Tibial artery (tissue), 4 donors: ENCODE results near the gene GPC6.
"Not testable (repeated sequence)": the region's sequence is repeated elsewhere in the genome, so short reads cannot be mapped to it uniquely, and the experiment has no call there.

Experiments used
- DNase-seq, 2 donors: peaks; one replicate each; pipeline ENCODE4 v3.0.0-alpha.2; 2019
- H3K27ac ChIP-seq, 2 donors: fragments of 200-600 bp; sonication (generic) in 1 of 2; 1 replicate in 1 of 2; 2 replicates in 1 of 2; pipeline ENCODE4 v1.5.1; 2018 to 2019; ENCODE audit warnings: mild to moderate bottlenecking in 1 of 2
- H3K27me3 ChIP-seq, 2 donors: fragments of 200-600 bp; sonication (generic) in 1 of 2; one replicate each; pipeline versions ENCODE4 v1.5.1 to v1.6.0; 2016 to 2019
- H3K36me3 ChIP-seq, 3 donors: fragments of 200-600 bp; sonication (generic) in 2 of 3; one replicate each; pipeline ENCODE4 v1.5.1; 2016 to 2019; ENCODE audit warnings: mild to moderate bottlenecking in 2 of 3
- H3K4me1 ChIP-seq, 4 donors: fragments of 200-600 bp; sonication (generic) in 2 of 4; 1 replicate in 3 of 4; 2 replicates in 1 of 4; pipeline ENCODE4 v1.5.1; 2016 to 2019
- H3K4me3 ChIP-seq, 2 donors: fragments of 200-600 bp; sonication (generic) in 1 of 2; 1 replicate in 1 of 2; 2 replicates in 1 of 2; pipeline ENCODE4 v1.5.1; 2018 to 2019; ENCODE audit warnings: mild to moderate bottlenecking in 2 of 2
- H3K9me3 ChIP-seq, 3 donors: fragments of 200-600 bp; sonication (generic) in 1 of 3; one replicate each; pipeline ENCODE4 v1.5.1; 2016 to 2019
- CTCF ChIP-seq, 2 experiments: fragments of 200-600 bp in 1 of 2; fragments of 450-650 bp in 1 of 2; IDR thresholded peaks; one replicate each; pipeline ENCODE4 v1.5.1; 2017 to 2019; ENCODE audit warnings: antibody characterized with exemption in 2 of 2, mild to moderate bottlenecking in 1 of 2, moderate library complexity in 1 of 2
- intact Hi-C: fragments of 100-400 bp; cut with DNase I; formaldehyde crosslinking; loops from one replicate; pipeline ENCODE4 v1.15.0; 2023; ENCODE audit warnings: low total_unique reads

The GPC6 gene

GRCh38 chr13:94333131-94333820 is 1106.7 kb downstream of the GPC6 start:
- H3K4me1 ChIP-seq: peaks cover 0 to 33% (median 20%) of the 10 kb centered on the region in 4 donors
- intact Hi-C loops: no loop called here
- H3K27ac ChIP-seq: no peak overlapping the region

GRCh38 chr13:94335761-94336526 is 1109.3 kb downstream of the GPC6 start:
- Histone ChIP-seq H3K9me3 (no peaks in the 10 kb centered on the region), H3K36me3 (no peaks in the 10 kb centered on the region), H3K27me3 (no peaks in the 10 kb centered on the region), H3K27ac (peak overlapping the region in 1 of 2 donors; percentile 8), H3K4me3 (no peak overlapping the region), H3K4me1 (peaks cover 0 to 9% (median 0%) of the 10 kb centered on the region in 4 donors)
- DNase-seq: no peak
- no peak for TF ChIP-seq CTCF (IDR thresholded peaks at IDR 0.05)
- intact Hi-C loops: no loop called here

More at GRCh38 chr13:94333131-94333820, 1106.7 kb downstream of the GPC6 start:
- TF ChIP-seq CTCF (IDR thresholded peaks at IDR 0.05): no peak
- Histone ChIP-seq H3K4me3 (no peak overlapping the region), H3K36me3 (no peaks in the 10 kb centered on the region), H3K27me3 (no peaks in the 10 kb centered on the region), H3K9me3 (no peaks in the 10 kb centered on the region)
- DNase-seq: no peak

- no peak overlapping the region for H3K27ac ChIP-seq
- intact Hi-C loops: no loop called here
- no peak for TF ChIP-seq CTCF (IDR thresholded peaks at IDR 0.05)
These were observed 1112.6 kb downstream of the GPC6 start for GRCh38 chr13:94339116-94339687.

GRCh38 chr13:94342436-94343242 is 1116.0 kb downstream of the GPC6 start:
- H3K27ac ChIP-seq: peak overlapping the region; percentile 82 to 87
- H3K36me3 ChIP-seq: no peaks in the 10 kb centered on the region
- peaks cover 0 to 39% (median 20%) of the 10 kb centered on the region in 4 donors for H3K4me1 ChIP-seq
- no peak for TF ChIP-seq CTCF (IDR thresholded peaks at IDR 0.05)
- no peaks in the 10 kb centered on the region for H3K27me3 ChIP-seq
- DNase-seq: no peak
- peak overlapping the region; percentile 24 to 27 for H3K4me3 ChIP-seq
- H3K9me3 ChIP-seq: no peaks in the 10 kb centered on the region
- intact Hi-C loops: loop anchor here (2.0 to 10.0 kb wide), 2 partner anchors 14 to 1098 kb away; no protein-coding TSS in a partner anchor

More at GRCh38 chr13:94339116-94339687, 1112.6 kb downstream of the GPC6 start:
- Histone ChIP-seq H3K4me1 (peaks cover 0 to 30% (median 10%) of the 10 kb centered on the region in 4 donors), H3K9me3 (no peaks in the 10 kb centered on the region), H3K4me3 (no peak overlapping the region), H3K27me3 (no peaks in the 10 kb centered on the region), H3K36me3 (no peaks in the 10 kb centered on the region)
- DNase-seq: no peak

GRCh38 chr13:94343243-94343585 is 1116.6 kb downstream of the GPC6 start:
- peak overlapping the region; percentile 24 to 27 for H3K4me3 ChIP-seq
- H3K4me1 ChIP-seq: peaks cover 0 to 39% (median 20%) of the 10 kb centered on the region in 4 donors
- intact Hi-C loops: loop anchor here (2.0 to 10.0 kb wide), 2 partner anchors 14 to 1098 kb away; no protein-coding TSS in a partner anchor
- no peaks in the 10 kb centered on the region for H3K27me3 ChIP-seq
- H3K9me3 ChIP-seq: no peaks in the 10 kb centered on the region
- peak in 1 of 2 donors; percentile 28 for DNase-seq
- H3K36me3 ChIP-seq: no peaks in the 10 kb centered on the region
- peak overlapping the region; percentile 82 to 87 for H3K27ac ChIP-seq
- TF ChIP-seq CTCF (IDR thresholded peaks at IDR 0.05): no peak

GRCh38 chr13:94343687-94344086 is 1117.1 kb downstream of the GPC6 start:
- Histone ChIP-seq H3K27ac (peak overlapping the region; percentile 82 to 87), H3K4me3 (peak overlapping the region; percentile 24 to 27)
- not testable (repeated sequence) for DNase-seq

More at GRCh38 chr13:94343687-94344086, 1117.1 kb downstream of the GPC6 start:
- H3K9me3 ChIP-seq, H3K36me3 ChIP-seq, H3K27me3 ChIP-seq: not testable (repeated sequence)
- intact Hi-C loops: loop anchor here (2.0 to 10.0 kb wide), 2 partner anchors 15 to 1099 kb away; no protein-coding TSS in a partner anchor
- peaks cover 0 to 39% (median 20%) of the 10 kb centered on the region in 4 donors for H3K4me1 ChIP-seq
